Measurements from ENCODE around the gene CYCS.

CYCS gene

GRCh38 chr7:25171071-25171470 lies 46.0 kb upstream of the CYCS start:
- TF ChIP-seq, protein P1, sequence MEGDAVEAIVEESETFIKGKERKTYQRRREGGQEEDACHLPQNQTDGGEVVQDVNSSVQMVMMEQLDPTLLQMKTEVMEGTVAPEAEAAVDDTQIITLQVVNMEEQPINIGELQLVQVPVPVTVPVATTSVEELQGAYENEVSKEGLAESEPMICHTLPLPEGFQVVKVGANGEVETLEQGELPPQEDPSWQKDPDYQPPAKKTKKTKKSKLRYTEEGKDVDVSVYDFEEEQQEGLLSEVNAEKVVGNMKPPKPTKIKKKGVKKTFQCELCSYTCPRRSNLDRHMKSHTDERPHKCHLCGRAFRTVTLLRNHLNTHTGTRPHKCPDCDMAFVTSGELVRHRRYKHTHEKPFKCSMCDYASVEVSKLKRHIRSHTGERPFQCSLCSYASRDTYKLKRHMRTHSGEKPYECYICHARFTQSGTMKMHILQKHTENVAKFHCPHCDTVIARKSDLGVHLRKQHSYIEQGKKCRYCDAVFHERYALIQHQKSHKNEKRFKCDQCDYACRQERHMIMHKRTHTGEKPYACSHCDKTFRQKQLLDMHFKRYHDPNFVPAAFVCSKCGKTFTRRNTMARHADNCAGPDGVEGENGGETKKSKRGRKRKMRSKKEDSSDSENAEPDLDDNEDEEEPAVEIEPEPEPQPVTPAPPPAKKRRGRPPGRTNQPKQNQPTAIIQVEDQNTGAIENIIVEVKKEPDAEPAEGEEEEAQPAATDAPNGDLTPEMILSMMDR (IDR thresholded peaks at IDR 0.05; ENCODE audit: low read length), result no peak
- TF ChIP-seq EZH2phosphoT487 (IDR thresholded peaks at IDR 0.05; ENCODE audit: low read length), result no peak
- TF ChIP-seq EZH2 (optimal IDR thresholded peaks at IDR 0.05; ENCODE audit: low read depth, low read length), result no peak
- peaks cover 5% of the 10 kb centered on the region; the same call in 1 of the 2 replicates for H3F3A ChIP-seq (ENCODE audit: insufficient read depth, low read length)
- H3K79me2 ChIP-seq (ENCODE audit: low read length), result no peaks in the 10 kb centered on the region
- H3K4me1 ChIP-seq (ENCODE audit: low read length), result peaks cover 12% of the 10 kb centered on the region
- H3K9me3 ChIP-seq (replicated peaks; ENCODE audit: insufficient read depth, low read length), result no peaks in the 10 kb centered on the region
- H3K9me2 ChIP-seq (replicated peaks; ENCODE audit: insufficient read depth, low read length), result no peaks in the 10 kb centered on the region
- peak overlapping the region; percentile 15; the same call in 1 of the 2 replicates for H3K4me2 ChIP-seq (ENCODE audit: low read depth, low read length)
- no peak overlapping the region for H3K9ac ChIP-seq (ENCODE audit: low read length)
- H3K27me3 ChIP-seq (replicated peaks; ENCODE audit: insufficient read depth, low read length), result no peaks in the 10 kb centered on the region
- H3K27ac ChIP-seq (ENCODE audit: low read length), result peak overlapping the region; percentile 12; the same call in 1 of the 2 replicates
- no peaks in the 10 kb centered on the region for H3K36me3 ChIP-seq (replicated peaks; ENCODE audit: insufficient read depth, low read length)
- H4K20me1 ChIP-seq (ENCODE audit: insufficient read depth, low read length), result no peaks in the 10 kb centered on the region
- no peak overlapping the region for H3K4me3 ChIP-seq (ENCODE audit: low read length)
- no peak for DNase-seq
- H2AFZ ChIP-seq (ENCODE audit: low read length), result no peak overlapping the region

- peaks cover 12% of the 10 kb centered on the region for H3K4me1 ChIP-seq (ENCODE audit: low read length)
- DNase-seq, result no peak
- H3F3A ChIP-seq (ENCODE audit: insufficient read depth, low read length), result peaks cover 5% of the 10 kb centered on the region; the same call in 1 of the 2 replicates
- H3K27me3 ChIP-seq (replicated peaks; ENCODE audit: insufficient read depth, low read length), result no peaks in the 10 kb centered on the region
- no peak overlapping the region for H3K4me2 ChIP-seq (ENCODE audit: low read depth, low read length)
- H3K27ac ChIP-seq (ENCODE audit: low read length), result no peak overlapping the region
- H3K9me3 ChIP-seq (replicated peaks; ENCODE audit: insufficient read depth, low read length), result no peaks in the 10 kb centered on the region
- TF ChIP-seq EZH2 (optimal IDR thresholded peaks at IDR 0.05; ENCODE audit: low read depth, low read length), result no peak
- TF ChIP-seq EZH2phosphoT487 (IDR thresholded peaks at IDR 0.05; ENCODE audit: low read length), result no peak
- TF ChIP-seq, protein P1 (IDR thresholded peaks at IDR 0.05; ENCODE audit: low read length), result no peak
- H3K36me3 ChIP-seq (replicated peaks; ENCODE audit: insufficient read depth, low read length), result no peaks in the 10 kb centered on the region
- H3K9me2 ChIP-seq (replicated peaks; ENCODE audit: insufficient read depth, low read length), result no peaks in the 10 kb centered on the region
- no peak overlapping the region for H2AFZ ChIP-seq (ENCODE audit: low read length)
- no peak overlapping the region for H3K9ac ChIP-seq (ENCODE audit: low read length)
- H4K20me1 ChIP-seq (ENCODE audit: insufficient read depth, low read length), result no peaks in the 10 kb centered on the region
- no peaks in the 10 kb centered on the region for H3K79me2 ChIP-seq (ENCODE audit: low read length)
- no peak overlapping the region for H3K4me3 ChIP-seq (ENCODE audit: low read length)
Measured at GRCh38 chr7:25169683-25170082, 44.6 kb upstream of the CYCS start.

DNA sequence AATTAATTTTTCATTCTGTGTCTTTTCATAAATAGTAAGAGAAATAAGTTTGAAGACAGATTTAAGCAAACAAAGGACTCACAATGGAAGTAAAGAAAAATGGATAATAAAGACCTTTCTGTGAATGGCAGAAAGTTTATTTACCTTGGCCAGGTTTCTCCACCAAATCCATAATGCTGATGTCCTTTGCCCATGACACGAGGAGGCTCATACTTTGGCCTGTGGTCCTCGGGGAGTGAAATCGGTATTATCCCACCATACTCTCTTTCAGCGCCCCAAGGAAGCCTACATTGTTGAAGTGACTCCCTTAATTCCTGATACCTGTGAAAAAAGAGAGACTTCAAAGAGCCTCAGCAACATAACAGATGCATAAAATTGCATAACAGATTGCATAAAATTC lies 43.1 kb upstream of the CYCS start:
- no peaks in the 10 kb centered on the region for H3K9me3 ChIP-seq (replicated peaks; ENCODE audit: insufficient read depth, low read length)
- no peak overlapping the region for H2AFZ ChIP-seq (ENCODE audit: low read length)
- no peaks in the 10 kb centered on the region for H3K27me3 ChIP-seq (replicated peaks; ENCODE audit: insufficient read depth, low read length)
- no peak overlapping the region for H3K9ac ChIP-seq (ENCODE audit: low read length)
- H3K4me3 ChIP-seq (ENCODE audit: low read length), result no peak overlapping the region
- no peaks in the 10 kb centered on the region for H3K9me2 ChIP-seq (replicated peaks; ENCODE audit: insufficient read depth, low read length)
- H3F3A ChIP-seq (ENCODE audit: insufficient read depth, low read length), result peaks cover 5% of the 10 kb centered on the region; the same call in 1 of the 2 replicates
- H3K27ac ChIP-seq (ENCODE audit: low read length), result no peak overlapping the region
- H3K36me3 ChIP-seq (replicated peaks; ENCODE audit: insufficient read depth, low read length), result no peaks in the 10 kb centered on the region
- TF ChIP-seq EZH2phosphoT487 (IDR thresholded peaks at IDR 0.05; ENCODE audit: low read length) (no peak), EZH2 (optimal IDR thresholded peaks at IDR 0.05; ENCODE audit: low read depth, low read length) (no peak)
- TF ChIP-seq, protein P1 (IDR thresholded peaks at IDR 0.05; ENCODE audit: low read length), result no peak
- H3K4me2 ChIP-seq (ENCODE audit: low read depth, low read length), result no peak overlapping the region
- H3K4me1 ChIP-seq (ENCODE audit: low read length), result peaks cover 12% of the 10 kb centered on the region
- no peaks in the 10 kb centered on the region for H4K20me1 ChIP-seq (ENCODE audit: insufficient read depth, low read length)
- DNase-seq, result no peak
- H3K79me2 ChIP-seq (ENCODE audit: low read length), result no peaks in the 10 kb centered on the region

Measured in MM.1S (cell line).